ENCODE measurements around the gene SYNDIG1.

Gene SYNDIG1

GRCh38 chr20:24658920-24659660, 189.7 kb downstream of the SYNDIG1 start:
- DNase-seq (ENCODE audit: low read depth) = no peak

- DNase-seq (ENCODE audit: low read depth) = no peak
Measured at GRCh38 chr20:24659835-24660234, 190.4 kb downstream of the SYNDIG1 start.

- DNase-seq (ENCODE audit: low read depth) = no peak
Measured at GRCh38 chr20:24660651-24661050, 191.2 kb downstream of the SYNDIG1 start.

- DNase-seq (ENCODE audit: low read depth) = no peak
Measured at GRCh38 chr20:24661255-24661654, 191.8 kb downstream of the SYNDIG1 start.

GRCh38 chr20:24662322-24662721, 192.9 kb downstream of the SYNDIG1 start:
- no peak for DNase-seq (ENCODE audit: low read depth)

GRCh38 chr20:24662752-24663365, 193.4 kb downstream of the SYNDIG1 start:
- DNase-seq (ENCODE audit: low read depth) = no peak

- DNase-seq (ENCODE audit: low read depth) = no peak
Measured at GRCh38 chr20:24663496-24663895, 194.1 kb downstream of the SYNDIG1 start.

- DNase-seq (ENCODE audit: low read depth) = no peak
Measured at GRCh38 chr20:24664266-24664986, 195.0 kb downstream of the SYNDIG1 start.

GRCh38 chr20:24665196-24665595, 195.8 kb downstream of the SYNDIG1 start:
- no peak for DNase-seq (ENCODE audit: low read depth)

- DNase-seq (ENCODE audit: low read depth) = no peak
Measured at GRCh38 chr20:24665741-24666191, 196.3 kb downstream of the SYNDIG1 start.

- DNase-seq (ENCODE audit: low read depth) = no peak
Measured at GRCh38 chr20:24667689-24668383, 198.4 kb downstream of the SYNDIG1 start.

GRCh38 chr20:24668384-24668702, 198.9 kb downstream of the SYNDIG1 start:
- no peak for DNase-seq (ENCODE audit: low read depth)

- no peak for DNase-seq (ENCODE audit: low read depth)
Measured at GRCh38 chr20:24668791-24669190, 199.4 kb downstream of the SYNDIG1 start.

- DNase-seq (ENCODE audit: low read depth) = no peak
Measured at GRCh38 chr20:24669701-24670100, 200.3 kb downstream of the SYNDIG1 start.

GRCh38 chr20:24670341-24670872, 201.0 kb downstream of the SYNDIG1 start:
- no peak for DNase-seq (ENCODE audit: low read depth)

GRCh38 chr20:24670981-24671380, 201.6 kb downstream of the SYNDIG1 start:
- DNase-seq (ENCODE audit: low read depth) = no peak

- no peak for DNase-seq (ENCODE audit: low read depth)
Measured at GRCh38 chr20:24672181-24672880, 202.9 kb downstream of the SYNDIG1 start.

- DNase-seq (ENCODE audit: low read depth) = peak; percentile 93
Measured at GRCh38 chr20:24672886-24673677, 203.7 kb downstream of the SYNDIG1 start.

- peak; percentile 67 for DNase-seq (ENCODE audit: low read depth)
Measured at GRCh38 chr20:24673678-24674570, 204.5 kb downstream of the SYNDIG1 start.
